Ecto neural progenitor cell (in vitro differentiated cells): ENCODE measurements around the gene NEDD4L.

Source experiments
- DNase-seq: peaks from one replicate; pipeline ENCODE4 v3.0.0-alpha.2; 2018; ENCODE audit warnings: low spot score

The NEDD4L gene

DNA sequence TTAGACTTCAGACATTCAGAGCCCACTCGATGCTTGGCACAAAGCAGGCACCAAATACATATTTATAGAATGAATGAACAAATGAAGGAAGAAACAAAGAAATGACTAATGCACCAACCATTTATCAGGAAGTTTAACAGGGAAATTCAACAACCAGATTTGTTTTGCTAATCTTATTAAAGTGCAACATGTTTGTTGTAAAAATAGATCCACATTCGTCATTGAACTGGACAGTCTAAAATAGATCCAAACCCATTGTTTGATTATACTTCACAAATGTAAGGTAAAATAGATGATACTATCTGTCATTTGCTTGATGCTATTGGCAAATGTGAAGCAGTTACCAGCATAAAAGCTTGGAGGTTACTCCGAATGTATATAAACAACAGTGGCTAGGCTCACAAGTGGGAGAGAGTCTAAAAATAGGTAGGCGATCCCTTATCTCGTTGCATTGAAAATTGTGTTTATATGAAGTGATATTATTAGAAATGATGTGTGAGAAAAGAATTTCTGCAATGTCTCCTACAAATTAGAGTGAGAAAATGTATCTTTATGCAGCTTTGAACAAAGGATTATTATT is 246.2 kb downstream of the NEDD4L start:
- no peak for DNase-seq

GRCh38 chr18:58291131-58291530 is 247.1 kb downstream of the NEDD4L start:
- no peak for DNase-seq

DNA sequence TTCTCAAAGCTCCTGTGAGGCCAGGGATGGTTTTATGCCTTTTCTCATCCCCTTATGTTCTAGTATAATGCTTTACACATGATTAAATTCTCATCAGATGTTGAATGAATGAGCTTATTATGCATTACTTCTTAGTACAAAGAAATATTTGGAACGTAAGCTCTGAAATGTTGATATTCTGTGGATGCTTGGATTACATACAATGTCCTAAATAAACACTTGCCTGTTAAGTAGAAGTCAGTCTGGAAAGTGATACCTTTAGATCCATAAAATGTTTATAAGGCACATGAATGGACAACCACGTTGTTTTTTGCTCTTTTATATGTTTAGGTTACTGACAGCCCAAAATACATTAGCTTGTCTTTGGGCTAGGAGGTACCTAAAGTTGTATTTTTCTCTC is 248.6 kb downstream of the NEDD4L start:
- DNase-seq: no peak

- no peak for DNase-seq
These were observed 253.2 kb downstream of the NEDD4L start for GRCh38 chr18:58297198-58297597.

DNA sequence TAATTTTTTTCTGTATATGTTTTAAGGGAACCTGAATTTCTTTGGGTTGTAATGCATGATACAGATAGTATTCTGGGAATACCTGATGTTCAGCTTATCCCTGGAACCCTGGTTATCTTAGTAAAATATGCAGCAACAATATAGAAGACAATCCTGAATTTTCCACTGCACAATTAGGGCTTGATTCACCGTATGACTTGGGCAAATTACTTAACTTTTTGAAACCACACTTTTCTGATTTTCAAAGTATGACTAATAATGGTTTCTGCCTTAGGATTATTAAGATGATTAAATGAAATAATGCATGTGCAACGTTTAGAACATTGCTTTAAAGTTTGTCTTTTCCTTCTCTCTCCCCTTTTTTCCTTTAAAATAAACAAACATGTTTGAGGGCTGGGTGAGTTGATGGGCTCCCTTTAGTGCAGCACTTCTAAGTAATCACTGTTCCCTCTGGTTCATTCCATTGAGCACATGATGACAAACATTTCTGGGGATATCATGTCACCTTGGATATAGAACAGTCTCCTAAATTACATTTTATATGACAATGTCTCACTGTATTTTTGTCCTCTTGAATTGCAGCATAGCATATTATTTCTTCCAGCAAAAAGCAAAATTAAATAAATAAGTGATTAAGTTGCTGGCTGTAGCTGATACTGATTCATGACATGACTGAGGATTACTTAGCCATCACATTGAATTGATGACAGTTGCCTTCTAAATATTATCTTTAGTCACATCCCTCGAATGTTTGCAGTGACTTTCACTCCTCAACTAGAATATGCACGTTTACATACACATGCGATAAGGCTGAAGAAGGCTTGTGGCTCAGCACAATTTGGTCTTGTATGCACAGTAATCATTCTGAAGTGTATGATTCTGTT is 254.5 kb downstream of the NEDD4L start:
- no peak for DNase-seq

DNA sequence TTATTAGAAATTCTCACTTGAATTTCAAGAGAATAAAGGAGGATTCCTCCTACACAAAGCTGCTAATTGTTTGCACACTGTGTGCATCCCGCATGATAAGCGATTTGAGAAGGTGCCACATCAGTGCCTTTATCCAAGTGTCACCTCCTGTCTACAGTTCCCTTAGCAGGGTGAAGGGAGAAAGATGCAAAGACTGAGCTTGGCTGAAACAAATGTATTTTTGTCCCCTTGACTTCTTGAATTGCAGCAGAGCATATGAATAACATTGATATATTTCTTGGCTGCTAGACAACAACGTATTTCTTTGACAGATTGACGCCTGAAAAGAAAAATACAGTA is 255.1 kb downstream of the NEDD4L start:
- DNase-seq: no peak

DNA sequence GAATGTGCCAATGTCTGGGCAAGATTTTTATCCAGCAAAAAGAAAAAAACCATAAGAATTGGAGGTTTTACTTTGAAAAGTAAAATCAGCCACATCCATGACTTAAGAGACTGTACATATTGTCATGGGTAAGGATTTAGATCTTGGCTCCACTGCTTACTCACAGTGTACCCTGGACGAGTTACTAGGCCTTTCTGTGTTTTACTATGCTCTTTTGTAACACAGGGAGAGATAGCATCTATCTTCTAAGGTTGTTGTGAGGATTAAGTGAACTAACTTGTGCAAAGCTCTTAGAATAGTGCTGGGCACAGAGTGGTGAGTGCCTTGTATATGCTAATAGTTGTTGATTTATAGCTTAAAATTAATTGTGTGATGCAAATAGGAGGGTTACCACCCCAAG is 255.9 kb downstream of the NEDD4L start:
- no peak for DNase-seq

GRCh38 chr18:58300867-58301266 is 256.8 kb downstream of the NEDD4L start:
- DNase-seq: no peak

DNA sequence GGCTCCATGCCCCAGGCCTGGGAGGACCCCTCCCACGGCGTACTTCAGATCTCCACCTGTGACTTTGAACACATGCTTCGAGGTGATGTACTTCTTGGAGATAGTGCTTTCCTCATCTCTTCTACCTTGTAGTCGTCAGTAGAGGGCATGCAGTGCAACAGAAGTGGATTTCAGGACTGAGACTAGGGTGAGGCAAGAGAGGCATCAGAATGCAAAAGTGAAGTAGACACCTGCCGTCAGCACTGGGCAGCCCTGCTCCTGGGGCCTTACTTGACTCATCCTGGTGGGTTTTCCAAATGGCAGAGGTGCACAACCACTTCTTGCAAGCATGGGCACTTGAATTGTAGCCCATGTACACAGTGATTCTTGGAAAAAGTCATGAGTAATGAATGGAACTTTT is 258.8 kb downstream of the NEDD4L start:
- DNase-seq: no peak

- DNase-seq: no peak
These were observed 259.3 kb downstream of the NEDD4L start for GRCh38 chr18:58303363-58303762.

DNA sequence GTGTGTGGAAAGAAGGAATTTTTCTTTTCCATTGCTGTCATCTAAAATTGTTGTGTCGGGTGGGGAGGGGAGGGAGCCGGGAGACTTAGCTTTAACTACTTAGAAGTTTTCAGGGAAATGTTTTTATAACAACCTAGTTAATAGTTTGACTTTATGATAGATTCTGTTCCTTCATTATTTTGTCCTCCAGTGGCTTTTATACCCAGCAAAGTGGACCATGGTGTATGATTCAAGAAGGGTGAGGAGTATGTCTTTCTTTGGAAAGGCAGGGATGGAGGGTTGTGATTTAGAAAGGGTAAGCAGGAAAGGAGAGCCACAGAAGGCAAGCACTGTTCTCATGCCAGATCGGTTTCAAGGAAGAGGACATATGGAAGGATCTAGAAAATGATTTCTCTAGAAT is 261.8 kb downstream of the NEDD4L start:
- no peak for DNase-seq

DNA sequence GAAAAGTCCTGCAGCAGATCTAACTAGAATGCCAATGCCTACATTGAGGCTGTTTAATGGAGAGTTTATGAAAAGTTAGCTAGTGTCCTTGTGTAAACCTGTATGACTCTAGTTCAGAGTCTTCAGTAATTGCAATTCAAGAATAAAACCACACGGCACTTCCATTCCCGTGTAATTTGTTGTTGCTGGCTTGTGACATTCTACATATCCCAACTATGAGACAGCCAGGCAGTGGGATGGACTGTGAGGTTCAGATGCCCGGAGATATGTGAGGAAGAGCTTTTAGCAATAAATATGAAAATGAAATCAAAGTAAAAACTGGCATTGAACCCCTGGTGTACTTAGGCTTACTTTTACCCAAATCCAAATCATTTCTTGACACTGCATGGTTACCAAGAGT is 263.4 kb downstream of the NEDD4L start:
- no peak for DNase-seq

GRCh38 chr18:58308463-58308862 is 264.4 kb downstream of the NEDD4L start:
- no peak for DNase-seq

DNA sequence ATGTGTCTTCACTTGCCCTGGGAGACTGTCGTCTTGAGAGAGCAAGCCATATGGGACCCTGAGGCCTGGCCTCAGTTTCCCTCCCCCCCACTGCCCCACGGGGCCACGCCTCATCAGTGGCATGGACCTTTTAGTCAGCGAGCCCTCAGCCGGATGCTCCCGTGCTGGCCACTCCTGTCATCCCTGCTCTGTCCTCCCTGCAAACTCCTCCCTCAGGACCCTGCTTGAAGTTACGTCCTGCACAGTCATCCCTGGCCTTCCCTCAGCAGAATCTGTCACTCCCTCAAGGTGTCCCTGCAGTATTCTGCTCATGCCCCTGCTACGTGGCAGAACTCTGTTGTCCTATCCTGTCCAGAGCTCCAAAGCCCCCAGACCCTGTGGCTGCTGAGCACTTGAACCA is 265.1 kb downstream of the NEDD4L start:
- no peak for DNase-seq

DNA sequence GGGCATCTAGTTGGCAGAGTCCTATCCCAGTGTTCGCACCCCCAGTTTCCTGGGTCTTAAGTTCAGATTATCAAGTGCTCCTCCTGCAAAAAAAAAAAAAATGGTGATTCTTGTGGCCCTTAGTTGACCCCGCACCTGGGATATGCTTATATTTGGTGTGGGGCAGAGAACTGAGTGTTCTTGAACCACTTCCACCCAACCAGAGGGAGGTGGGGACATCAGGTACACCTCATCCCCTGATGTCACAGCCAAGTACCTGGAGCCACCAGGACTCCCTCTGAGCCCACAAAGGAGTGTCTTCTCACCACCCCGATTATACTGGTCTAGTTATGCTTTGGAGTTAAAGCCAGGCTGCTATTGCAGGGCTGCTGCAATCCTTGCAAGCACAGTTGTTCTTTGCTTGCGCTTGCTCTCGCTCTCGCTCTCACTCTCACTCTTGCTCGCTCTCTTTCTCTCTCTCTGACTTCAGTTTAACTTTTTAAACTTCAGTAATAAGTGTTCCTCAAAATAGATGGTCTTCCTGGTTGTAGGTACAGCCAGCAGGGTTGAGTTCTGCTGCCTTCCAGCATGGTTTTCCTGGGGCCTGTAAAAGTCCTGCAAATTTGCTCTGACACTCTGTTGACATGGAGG is 265.7 kb downstream of the NEDD4L start:
- no peak for DNase-seq

- no peak for DNase-seq
These were observed 266.5 kb downstream of the NEDD4L start for GRCh38 chr18:58310517-58310916.

- no peak for DNase-seq
These were observed 267.4 kb downstream of the NEDD4L start for GRCh38 chr18:58311390-58311789.

DNA sequence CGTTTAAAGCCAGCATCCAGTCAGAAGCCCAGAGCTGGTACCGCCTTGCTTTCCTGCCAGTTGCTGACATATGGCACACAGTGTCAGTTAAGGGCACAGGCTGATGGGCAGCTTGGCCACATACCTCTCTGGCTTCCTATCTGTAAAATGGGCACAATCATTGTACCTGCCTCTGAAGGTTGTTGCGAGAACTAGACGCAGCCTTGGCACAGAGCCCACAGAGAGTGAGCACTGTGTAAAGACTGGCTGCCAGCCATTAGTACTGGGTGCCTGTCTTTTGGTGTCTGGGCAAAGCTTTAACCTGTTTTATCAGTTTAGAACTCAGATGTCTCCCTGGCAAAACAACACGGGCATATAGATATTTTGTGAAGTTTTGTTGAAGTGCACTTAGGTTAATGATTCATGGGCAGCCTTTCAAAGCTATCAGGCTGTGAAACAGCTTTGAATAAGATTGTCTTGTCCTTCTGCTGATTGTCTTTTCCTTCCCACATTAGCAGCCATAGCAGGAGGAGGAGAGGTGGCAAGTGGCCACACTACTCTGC is 269.5 kb downstream of the NEDD4L start:
- no peak for DNase-seq

DNA sequence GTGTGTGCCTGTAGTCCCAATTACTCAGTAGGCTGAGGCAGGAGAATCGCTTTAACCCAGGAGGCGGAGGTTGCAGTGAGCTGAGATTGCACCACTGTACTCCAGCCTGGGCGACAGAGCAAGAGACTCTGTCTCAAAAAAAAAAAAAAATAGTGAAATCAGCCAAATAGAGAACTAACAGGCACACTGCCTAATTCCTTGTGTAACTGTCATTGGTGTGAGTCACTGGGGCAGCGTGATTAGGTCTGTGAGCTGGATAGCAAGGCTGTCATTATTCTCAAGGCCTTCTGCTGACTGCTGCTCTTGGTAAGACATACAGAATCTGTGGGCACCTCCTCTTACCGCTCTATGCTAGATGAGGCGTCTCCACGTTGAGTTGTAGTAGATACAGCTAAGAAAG is 270.3 kb downstream of the NEDD4L start:
- no peak for DNase-seq

DNA sequence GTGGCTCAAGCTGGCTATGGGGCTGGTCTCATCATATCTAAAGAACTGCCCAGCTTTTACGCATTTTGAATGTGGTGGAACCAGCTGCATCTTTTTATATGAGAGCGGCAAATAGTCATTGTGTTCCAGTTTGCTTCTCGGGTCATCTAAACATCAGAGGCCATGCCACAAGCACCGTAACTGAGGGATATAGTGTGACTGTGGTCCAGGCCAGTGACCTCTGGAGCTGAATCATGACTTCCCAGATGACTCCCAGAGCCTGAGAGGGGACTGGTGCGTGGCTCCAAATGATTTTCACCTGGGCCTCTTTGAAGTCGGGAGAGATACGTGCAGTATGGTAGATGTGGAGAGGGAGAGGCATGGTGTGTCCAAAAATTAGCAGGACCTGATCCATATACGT is 271.0 kb downstream of the NEDD4L start:
- no peak for DNase-seq

GRCh38 chr18:58315739-58316215 is 271.8 kb downstream of the NEDD4L start:
- no peak for DNase-seq

DNA sequence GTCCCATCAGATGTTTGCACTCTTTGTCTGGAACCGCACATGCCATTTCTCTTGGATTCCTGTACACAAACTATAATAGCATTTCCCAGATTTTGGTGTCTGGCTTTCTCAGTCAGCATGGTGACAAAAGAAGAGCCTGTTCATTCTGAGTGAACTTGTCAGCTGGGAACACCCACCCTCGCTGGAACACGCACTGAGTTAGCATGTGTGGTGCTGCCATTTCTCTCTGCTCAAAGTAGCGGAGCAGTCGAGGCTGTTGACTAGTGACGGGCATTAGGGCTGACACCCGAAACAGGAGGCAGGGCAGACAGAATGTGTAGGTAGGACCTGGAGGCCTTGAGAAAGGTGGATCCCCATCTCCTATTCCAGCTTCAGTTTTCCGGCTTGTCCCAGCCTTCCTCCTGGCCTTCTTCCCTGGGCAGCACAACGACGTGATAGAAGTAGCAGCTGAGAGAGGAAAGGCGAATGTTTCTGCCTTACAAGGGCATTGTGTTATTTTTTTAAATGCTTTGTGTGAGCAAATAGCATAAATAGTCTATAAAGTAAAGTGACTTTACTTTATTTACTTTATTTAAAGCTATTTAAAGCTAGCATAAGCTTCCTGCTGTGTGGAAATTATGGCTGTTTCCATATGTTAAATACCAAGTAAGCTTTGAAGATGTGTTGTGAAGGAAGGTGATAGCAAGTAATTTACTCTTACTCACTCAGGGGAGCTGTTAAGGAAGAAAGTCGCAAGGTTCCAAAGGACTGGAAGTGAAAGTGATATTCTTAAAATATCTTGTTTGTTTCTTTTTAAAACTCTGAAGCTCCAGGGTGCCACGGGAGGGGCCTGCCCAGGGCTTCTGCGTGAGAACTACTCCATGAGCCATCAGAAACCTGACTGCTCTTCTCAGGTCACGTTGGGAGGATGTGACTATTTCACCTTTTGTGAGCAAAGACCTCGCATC is 272.6 kb downstream of the NEDD4L start:
- DNase-seq: no peak
